Activated CD8-positive, alpha-beta T cell treated with anti-CD3 and anti-CD28 coated beads, Interleukin-2, amount 10 ng/mL, durations not matched to agents 7 days and 5 days (primary cell): ENCODE measurements around the gene TPSG1. TPM values are rescaled to one million over a fixed set of nuclear protein-coding genes. Genes with fewer than 3 reads are reported as not detected.

ENCODE experiments used
- ATAC-seq: fragments of 150-1000 bp; cut with Tn5 transposase; one replicate; pipeline ENCODE4 v1.10.0; 2021; ENCODE audit warnings: moderate library complexity
- CTCF ChIA-PET: fragments of 350-600 bp; sonication (Branson Sonifier 250); formaldehyde crosslinking; loops from one replicate; lab custom pipeline; 2021; ENCODE audit warnings: antibody characterized with exemption; lab: Charles Lee
- POLR2A ChIA-PET: fragments of 350-600 bp; sonication (Branson Sonifier 250); formaldehyde crosslinking; loops from one replicate; lab custom pipeline; 2021; ENCODE audit warnings: antibody characterized with exemption; lab: Charles Lee
- DNase-seq: peaks from one replicate; pipeline ENCODE4 v3.0.0-alpha.2; 2020
- H3K27ac Mint-ChIP-seq: one replicate; pipeline ENCODE4 v1.8.0; 2021; ENCODE audit warnings: mild to moderate bottlenecking, mixed read lengths
- H3K27me3 Mint-ChIP-seq: one replicate; pipeline ENCODE4 v1.8.0; 2021; ENCODE audit warnings: low read depth, mixed read lengths
- H3K36me3 Mint-ChIP-seq: one replicate; pipeline ENCODE4 v1.8.0; 2021; ENCODE audit warnings: low read depth, mixed read lengths
- H3K4me1 Mint-ChIP-seq: one replicate; pipeline ENCODE4 v1.8.0; 2021; ENCODE audit warnings: low read depth, mixed read lengths
- H3K4me3 Mint-ChIP-seq: one replicate; pipeline ENCODE4 v1.8.0; 2021; ENCODE audit warnings: mild to moderate bottlenecking, mixed read lengths
- H3K9me3 Mint-ChIP-seq: one replicate; pipeline ENCODE4 v1.8.0; 2022; ENCODE audit warnings: mixed read lengths; ENCODE audit not compliant: insufficient read depth
- total RNA-seq, 2 experiments: library from RNA; stranded (reverse); gene quantifications; one replicate each; pipeline ENCODE4 v1.2.3, GENCODE V29; 2021

Gene TPSG1
- total RNA-seq, 2 experiments from 2014 or later = not detected

GRCh38 chr16:1182316-1182671 lies 42.8 kb downstream of the TPSG1 start:
- ChIA-PET POLR2A (no interaction called here), CTCF (no interaction called here)
- ATAC-seq = no peak
- Mint-ChIP-seq H3K27me3 (no peaks in the 10 kb centered on the region), H3K9me3 (no peaks in the 10 kb centered on the region), H3K36me3 (no peaks in the 10 kb centered on the region), H3K4me3 (no peak overlapping the region), H3K4me1 (no peaks in the 10 kb centered on the region), H3K27ac (no peak overlapping the region)
- DNase-seq = no peak

GRCh38 chr16:1181404-1182315 lies 43.4 kb downstream of the TPSG1 start:
- POLR2A ChIA-PET = no interaction called here
- no peaks in the 10 kb centered on the region for H3K27me3 Mint-ChIP-seq
- no peaks in the 10 kb centered on the region for H3K9me3 Mint-ChIP-seq
- H3K4me3 Mint-ChIP-seq = no peak overlapping the region
- H3K27ac Mint-ChIP-seq = no peak overlapping the region
- no peaks in the 10 kb centered on the region for H3K4me1 Mint-ChIP-seq
- CTCF ChIA-PET = no interaction called here
- H3K36me3 Mint-ChIP-seq = no peaks in the 10 kb centered on the region
- ATAC-seq (no peak), DNase-seq (no peak)

GRCh38 chr16:1180549-1181403 lies 44.3 kb downstream of the TPSG1 start:
- ATAC-seq (no peak), DNase-seq (no peak)
- Mint-ChIP-seq H3K27ac (no peak overlapping the region), H3K9me3 (no peaks in the 10 kb centered on the region), H3K36me3 (no peaks in the 10 kb centered on the region), H3K27me3 (no peaks in the 10 kb centered on the region), H3K4me1 (no peaks in the 10 kb centered on the region), H3K4me3 (no peak overlapping the region)
- ChIA-PET CTCF (no interaction called here), POLR2A (no interaction called here)

GRCh38 chr16:1178295-1178910 lies 46.7 kb downstream of the TPSG1 start:
- DNase-seq (no peak), ATAC-seq (no peak)
- Mint-ChIP-seq H3K27me3 (no peaks in the 10 kb centered on the region), H3K36me3 (no peaks in the 10 kb centered on the region), H3K4me1 (no peaks in the 10 kb centered on the region), H3K27ac (no peak overlapping the region), H3K4me3 (no peak overlapping the region), H3K9me3 (no peaks in the 10 kb centered on the region)
- CTCF ChIA-PET = no interaction called here
- POLR2A ChIA-PET = interaction anchor here (0.8 kb wide), 1 partner anchor 70 kb away, joined by 3 read pairs; no protein-coding TSS in a partner anchor

GRCh38 chr16:1177750-1178149 lies 47.3 kb downstream of the TPSG1 start:
- no peaks in the 10 kb centered on the region for H3K36me3 Mint-ChIP-seq
- no peaks in the 10 kb centered on the region for H3K9me3 Mint-ChIP-seq
- H3K4me3 Mint-ChIP-seq = no peak overlapping the region
- ATAC-seq = no peak
- ChIA-PET POLR2A (no interaction called here), CTCF (no interaction called here)
- no peak for DNase-seq
- H3K27ac Mint-ChIP-seq = no peak overlapping the region
- no peaks in the 10 kb centered on the region for H3K27me3 Mint-ChIP-seq
- H3K4me1 Mint-ChIP-seq = no peaks in the 10 kb centered on the region

GRCh38 chr16:1177053-1177452 lies 48.0 kb downstream of the TPSG1 start:
- H3K9me3 Mint-ChIP-seq = no peaks in the 10 kb centered on the region
- no peaks in the 10 kb centered on the region for H3K4me1 Mint-ChIP-seq
- CTCF ChIA-PET = no interaction called here
- DNase-seq = no peak
- H3K36me3 Mint-ChIP-seq = no peaks in the 10 kb centered on the region
- no peak for ATAC-seq
- POLR2A ChIA-PET = no interaction called here
- H3K27me3 Mint-ChIP-seq = no peaks in the 10 kb centered on the region
- H3K27ac Mint-ChIP-seq = no peak overlapping the region
- H3K4me3 Mint-ChIP-seq = no peak overlapping the region

GRCh38 chr16:1176280-1176897 lies 48.7 kb downstream of the TPSG1 start:
- H3K9me3 Mint-ChIP-seq = no peaks in the 10 kb centered on the region
- ChIA-PET CTCF (no interaction called here), POLR2A (no interaction called here)
- no peak for ATAC-seq
- no peaks in the 10 kb centered on the region for H3K4me1 Mint-ChIP-seq
- H3K27me3 Mint-ChIP-seq = no peaks in the 10 kb centered on the region
- no peaks in the 10 kb centered on the region for H3K36me3 Mint-ChIP-seq
- H3K4me3 Mint-ChIP-seq = no peak overlapping the region
- DNase-seq = no peak
- no peak overlapping the region for H3K27ac Mint-ChIP-seq

GRCh38 chr16:1175566-1176279 lies 49.3 kb downstream of the TPSG1 start:
- no peaks in the 10 kb centered on the region for H3K9me3 Mint-ChIP-seq
- H3K27me3 Mint-ChIP-seq = no peaks in the 10 kb centered on the region
- DNase-seq (no peak), ATAC-seq (no peak)
- CTCF ChIA-PET = no interaction called here
- POLR2A ChIA-PET = no interaction called here
- no peaks in the 10 kb centered on the region for H3K4me1 Mint-ChIP-seq
- no peak overlapping the region for H3K27ac Mint-ChIP-seq
- H3K4me3 Mint-ChIP-seq = no peak overlapping the region
- no peaks in the 10 kb centered on the region for H3K36me3 Mint-ChIP-seq

- Mint-ChIP-seq H3K27me3 (no peaks in the 10 kb centered on the region), H3K9me3 (no peaks in the 10 kb centered on the region), H3K27ac (no peak overlapping the region), H3K4me3 (no peak overlapping the region), H3K36me3 (no peaks in the 10 kb centered on the region), H3K4me1 (no peaks in the 10 kb centered on the region)
- DNase-seq (no peak), ATAC-seq (no peak)
- POLR2A ChIA-PET = no interaction called here
- CTCF ChIA-PET = no interaction called here
These were observed 50.4 kb downstream of the TPSG1 start for GRCh38 chr16:1174477-1175357.

- ChIA-PET POLR2A (no interaction called here), CTCF (no interaction called here)
- no peak overlapping the region for H3K4me3 Mint-ChIP-seq
- no peaks in the 10 kb centered on the region for H3K4me1 Mint-ChIP-seq
- H3K27me3 Mint-ChIP-seq = no peaks in the 10 kb centered on the region
- no peak overlapping the region for H3K27ac Mint-ChIP-seq
- no peaks in the 10 kb centered on the region for H3K36me3 Mint-ChIP-seq
- ATAC-seq (no peak), DNase-seq (no peak)
- no peaks in the 10 kb centered on the region for H3K9me3 Mint-ChIP-seq
These were observed 51.1 kb downstream of the TPSG1 start for GRCh38 chr16:1173788-1174451.
